Heart left ventricle (tissue), 13 donors: ENCODE measurements around the gene MRC2.

ENCODE experiments used
- CTCF ChIP-seq, 12 donors: fragments of 200-600 bp; sonication (generic) in 4 of 12; IDR thresholded peaks; one replicate each; pipeline versions ENCODE4 v1.5.0 to v1.8.0; 2018 to 2022; ENCODE audit warnings: antibody characterized with exemption in 12 of 12, mild to moderate bottlenecking in 5 of 12
- POLR2A ChIP-seq, 2 donors: fragments of 450-650 bp; IDR thresholded peaks; one replicate each; pipeline ENCODE4 v1.6.1; 2017; ENCODE audit warnings: antibody characterized with exemption in 2 of 2, mild to moderate bottlenecking in 2 of 2, moderate library complexity in 2 of 2
- donor health status: ischemic (EF 13 %, LVEDD 7.1; RV severe dilation, severe dysfunction).
- donor health status: DM: no; HTN: yes; CAD: no.
- donor health status: DM: no; HTN: no; CAD: no.
- donor health status: ischemic (EF 25% LVEDD 6.9; RV normal size, moderate dysfunction).
- donor health status: ischemic (EF 25% LVEDD 5.7; RV mildly dilated, moderate dysfunction).
- donor health status: ischemic (EF 35%, LVEDD 5.7; RV mildly dilated, moderate dysfunction).
- donor health status: nonischemic (EF 11% LVEDD 7.7; RV severe dilation, severe dysfunction).
- donor health status: DM: yes; HTN: yes; CAD: no.
- donor health status: PGD.
- donor health status: ischemic (EF 29% LVEDD 5.4; RV normal size, mild dysfunction).
- donor health status: nonischemic (EF 23%, LVEDD 6.1; RV moderate dilation, normal function).

GRCh38 chr17:62655656-62656055, 28.2 kb downstream of the MRC2 start:
- TF ChIP-seq POLR2A (IDR thresholded peaks at IDR 0.05) (no peak), CTCF (IDR thresholded peaks at IDR 0.05) (no peak)
